Lung (tissue), 12 donors: ENCODE measurements around the gene CAMK2D. TPM values are rescaled to one million over a fixed set of nuclear protein-coding genes. Genes with fewer than 3 reads are reported as not detected.
A peak's percentile ranks its signal among the peaks of the same experiment; 100 is the strongest.

Experiments used
- ATAC-seq: fragments of 200-7000 bp; cut with Tn5 transposase; one replicate; pipeline ENCODE4 v1.9.1; 2020; ENCODE audit warnings: moderate number of reproducible peaks; ENCODE audit not compliant: insufficient read depth, low FRiP score
- DNase-seq, 3 donors: peaks; one replicate each; pipeline ENCODE4 v3.0.0-alpha.2; 2013 to 2017
- H3K27ac ChIP-seq, 2 donors: one replicate each; pipeline ENCODE4 v1.5.1; 2013; ENCODE audit warnings: mild to moderate bottlenecking in 2 of 2, moderate library complexity in 2 of 2, control low read depth in 1 of 2, inconsistent platforms in 1 of 2, low read depth in 1 of 2, low read length in 1 of 2
- H3K27me3 ChIP-seq, 3 donors: one replicate each; pipeline ENCODE4 v1.5.1; 2013; ENCODE audit warnings: low read length in 2 of 3; ENCODE audit not compliant: control insufficient read depth in 3 of 3, insufficient read depth in 3 of 3
- H3K36me3 ChIP-seq, 4 donors: one replicate each; pipeline ENCODE4 v1.5.1; 2013; ENCODE audit warnings: low read length in 4 of 4, mild to moderate bottlenecking in 1 of 4, moderate library complexity in 1 of 4; ENCODE audit not compliant: control insufficient read depth in 4 of 4, insufficient read depth in 4 of 4
- H3K4me1 ChIP-seq, 5 donors: one replicate each; pipeline ENCODE4 v1.5.1; 2013; ENCODE audit warnings: low read length in 5 of 5, mild to moderate bottlenecking in 2 of 5, moderate library complexity in 1 of 5; ENCODE audit not compliant: control insufficient read depth in 5 of 5, insufficient read depth in 5 of 5
- H3K4me3 ChIP-seq: one replicate; pipeline ENCODE4 v1.5.1; 2013; ENCODE audit warnings: mild to moderate bottlenecking, control low read depth, moderate library complexity
- H3K9ac ChIP-seq, 2 donors: one replicate each; pipeline ENCODE4 v1.5.1; 2013; ENCODE audit warnings: low read length in 2 of 2, control low read depth in 1 of 2; ENCODE audit not compliant: insufficient read depth in 1 of 2
- H3K9me3 ChIP-seq, 4 donors: one replicate each; pipeline ENCODE4 v1.5.1; 2013; ENCODE audit warnings: low read length in 3 of 4, mild to moderate bottlenecking in 1 of 4, moderate library complexity in 1 of 4; ENCODE audit not compliant: control insufficient read depth in 4 of 4, insufficient read depth in 3 of 4
- CTCF ChIP-seq: IDR thresholded peaks from 2 replicates; pipeline ENCODE4 v1.5.1; 2012; ENCODE audit warnings: mild to moderate bottlenecking; ENCODE audit errors: control extremely low read depth, extremely low read depth
- WGBS, 2 donors: extraction: QIAGEN DNeasy Blood & Tissue Kit; methylation state at CpG; one replicate each; pipeline ENCODE4 v1.1.7; 2013; 5-methylcytosine and 5-hydroxymethylcytosine counted together
- polyA plus RNA-seq, 2 donors: library from polyadenylated mRNA; stranded (reverse); fragments of 200-250 nt; gene quantifications; one replicate each; pipeline ENCODE4 v1.2.1, GENCODE V29; 2013
- total RNA-seq, 2 donors: library from RNA; depleted of rRNA in 1 of 2; stranded (reverse); fragments of >200 nt in 1 of 2; gene quantifications; one replicate each; pipeline ENCODE4 v1.2.1, GENCODE V29; 2014 to 2021
- donor health status: control.
- donor health status: control.
- donor health status: Bipolar disorder and iron deficiency.
- donor health status: healthy.
- donor health status: DM: yes; HTN: yes; CAD: no.

CAMK2D gene
- total and polyA plus RNA-seq, 4 donors, result 11.9 to 98.2 (median 36.6) TPM

GRCh38 chr4:113645771-113646441 lies 115.6 kb downstream of the CAMK2D start:
- no peak for TF ChIP-seq CTCF
- peak overlapping the region; percentile 57 to 63 for H3K27ac ChIP-seq
- 66 to 75% methylated on average over 5 of the region's 5 CpGs for WGBS, 2 donors
- no peaks in the 10 kb centered on the region for H3K9me3 ChIP-seq
- no peaks in the 10 kb centered on the region for H3K27me3 ChIP-seq
- peaks cover 2 to 20% (median 10%) of the 10 kb centered on the region in 5 donors for H3K4me1 ChIP-seq
- H3K4me3 ChIP-seq, result no peak overlapping the region
- no peak overlapping the region for H3K9ac ChIP-seq
- peak; percentile 15 to 67 (median 38) for DNase-seq
- ATAC-seq, result peak; percentile 89
- H3K36me3 ChIP-seq, result no peaks in the 10 kb centered on the region

GRCh38 chr4:113645288-113645687 lies 116.2 kb downstream of the CAMK2D start:
- DNase-seq (no peak), ATAC-seq (no peak)
- TF ChIP-seq CTCF, result no peak
- no peaks in the 10 kb centered on the region for H3K9me3 ChIP-seq
- H3K36me3 ChIP-seq, result no peaks in the 10 kb centered on the region
- no peak overlapping the region for H3K9ac ChIP-seq
- no peaks in the 10 kb centered on the region for H3K27me3 ChIP-seq
- peaks cover 2 to 24% (median 10%) of the 10 kb centered on the region in 5 donors for H3K4me1 ChIP-seq
- H3K4me3 ChIP-seq, result no peak overlapping the region
- WGBS, 2 donors, result 85 to 92% methylated on average over 1 of the region's 1 CpG
- no peak overlapping the region for H3K27ac ChIP-seq

- ATAC-seq (no peak), DNase-seq (no peak)
- peaks cover 3 to 30% (median 10%) of the 10 kb centered on the region in 5 donors for H3K4me1 ChIP-seq
- H3K27ac ChIP-seq, result no peak overlapping the region
- no peaks in the 10 kb centered on the region for H3K9me3 ChIP-seq
- H3K4me3 ChIP-seq, result no peak overlapping the region
- H3K36me3 ChIP-seq, result no peaks in the 10 kb centered on the region
- no peak for TF ChIP-seq CTCF
- H3K9ac ChIP-seq, result no peak overlapping the region
- no peaks in the 10 kb centered on the region for H3K27me3 ChIP-seq
- WGBS, 2 donors, result 96% methylated on average over 1 of the region's 1 CpG
Observed at GRCh38 chr4:113644398-113644797, 117.1 kb downstream of the CAMK2D start.

- Histone ChIP-seq H3K9me3 (no peaks in the 10 kb centered on the region), H3K27ac (peak overlapping the region in 1 of 2 donors; percentile 13), H3K9ac (peak overlapping the region in 1 of 2 donors; percentile 43), H3K4me1 (peaks cover 5 to 33% (median 10%) of the 10 kb centered on the region in 5 donors), H3K27me3 (no peaks in the 10 kb centered on the region), H3K36me3 (no peaks in the 10 kb centered on the region), H3K4me3 (no peak overlapping the region)
- no peak for ATAC-seq
- 68 to 74% methylated on average over 4 of the region's 4 CpGs for WGBS, 2 donors
- TF ChIP-seq CTCF, result no peak
- DNase-seq, result no peak
Observed at GRCh38 chr4:113643505-113643904, 118.0 kb downstream of the CAMK2D start.
